Epithelial cell of esophagus (primary cell): ENCODE measurements around the gene CRYBG1.

Experiments
- DNase-seq: peaks from one replicate; pipeline ENCODE4 v3.0.0; 2010; ENCODE audit warnings: low read depth
- H3K4me3 ChIP-seq: 2 replicates; pipeline ENCODE4 v1.5.1; 2011; ENCODE audit warnings: mild to moderate bottlenecking, low read length, control low read depth
- TF ChIP-seq, protein P1 (sequence below): IDR thresholded peaks from 2 replicates; pipeline ENCODE4 v1.5.1; 2011; ENCODE audit warnings: low read depth, mild to moderate bottlenecking, low read length, control low read depth, inconsistent platforms; ENCODE audit not compliant: insufficient read depth; ENCODE audit errors: missing control alignments

The CRYBG1 gene

DNA sequence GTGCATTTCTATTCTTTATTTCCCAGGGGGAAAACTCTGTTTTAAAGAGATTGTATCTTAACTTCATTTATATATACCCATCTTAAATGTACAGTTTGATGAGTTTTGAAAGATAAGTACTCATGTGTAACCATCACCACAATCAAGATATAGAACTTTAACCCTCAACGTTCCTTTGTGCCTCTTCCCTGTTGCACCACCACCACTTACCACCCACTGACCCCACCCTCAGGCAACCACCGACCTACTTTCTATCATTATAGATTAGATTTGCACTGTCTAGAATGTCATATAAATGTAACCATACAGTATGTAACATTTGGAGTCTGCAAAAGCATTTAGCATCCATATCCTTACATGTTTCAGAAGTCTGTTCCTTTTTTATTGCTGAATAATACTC, 147.8 kb downstream of the CRYBG1 start:
- no peak overlapping the region for H3K4me3 ChIP-seq
- DNase-seq = no peak
- TF ChIP-seq, protein P1, sequence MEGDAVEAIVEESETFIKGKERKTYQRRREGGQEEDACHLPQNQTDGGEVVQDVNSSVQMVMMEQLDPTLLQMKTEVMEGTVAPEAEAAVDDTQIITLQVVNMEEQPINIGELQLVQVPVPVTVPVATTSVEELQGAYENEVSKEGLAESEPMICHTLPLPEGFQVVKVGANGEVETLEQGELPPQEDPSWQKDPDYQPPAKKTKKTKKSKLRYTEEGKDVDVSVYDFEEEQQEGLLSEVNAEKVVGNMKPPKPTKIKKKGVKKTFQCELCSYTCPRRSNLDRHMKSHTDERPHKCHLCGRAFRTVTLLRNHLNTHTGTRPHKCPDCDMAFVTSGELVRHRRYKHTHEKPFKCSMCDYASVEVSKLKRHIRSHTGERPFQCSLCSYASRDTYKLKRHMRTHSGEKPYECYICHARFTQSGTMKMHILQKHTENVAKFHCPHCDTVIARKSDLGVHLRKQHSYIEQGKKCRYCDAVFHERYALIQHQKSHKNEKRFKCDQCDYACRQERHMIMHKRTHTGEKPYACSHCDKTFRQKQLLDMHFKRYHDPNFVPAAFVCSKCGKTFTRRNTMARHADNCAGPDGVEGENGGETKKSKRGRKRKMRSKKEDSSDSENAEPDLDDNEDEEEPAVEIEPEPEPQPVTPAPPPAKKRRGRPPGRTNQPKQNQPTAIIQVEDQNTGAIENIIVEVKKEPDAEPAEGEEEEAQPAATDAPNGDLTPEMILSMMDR = no peak

DNA sequence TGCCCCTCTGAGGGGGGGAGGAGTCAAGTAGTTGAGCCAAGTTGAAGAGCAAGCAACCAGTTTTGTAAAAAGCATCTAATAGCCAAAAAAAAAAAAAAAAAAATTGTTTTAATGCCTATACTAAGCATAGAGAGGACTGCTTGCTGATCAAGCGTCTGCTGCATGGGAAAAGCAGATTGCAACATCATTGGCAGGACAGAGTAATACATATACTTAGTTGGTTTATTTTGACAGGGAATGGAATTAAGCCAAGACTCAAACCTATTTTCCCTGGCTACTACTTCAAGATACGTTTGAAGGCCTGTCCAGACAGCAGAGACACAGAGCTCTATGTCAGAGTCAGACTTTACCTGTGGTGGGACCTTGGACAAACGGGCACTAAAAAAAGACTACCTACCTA, 148.3 kb downstream of the CRYBG1 start:
- peak; percentile 81 for DNase-seq
- H3K4me3 ChIP-seq = no peak overlapping the region
- TF ChIP-seq, protein P1 = no peak

DNA sequence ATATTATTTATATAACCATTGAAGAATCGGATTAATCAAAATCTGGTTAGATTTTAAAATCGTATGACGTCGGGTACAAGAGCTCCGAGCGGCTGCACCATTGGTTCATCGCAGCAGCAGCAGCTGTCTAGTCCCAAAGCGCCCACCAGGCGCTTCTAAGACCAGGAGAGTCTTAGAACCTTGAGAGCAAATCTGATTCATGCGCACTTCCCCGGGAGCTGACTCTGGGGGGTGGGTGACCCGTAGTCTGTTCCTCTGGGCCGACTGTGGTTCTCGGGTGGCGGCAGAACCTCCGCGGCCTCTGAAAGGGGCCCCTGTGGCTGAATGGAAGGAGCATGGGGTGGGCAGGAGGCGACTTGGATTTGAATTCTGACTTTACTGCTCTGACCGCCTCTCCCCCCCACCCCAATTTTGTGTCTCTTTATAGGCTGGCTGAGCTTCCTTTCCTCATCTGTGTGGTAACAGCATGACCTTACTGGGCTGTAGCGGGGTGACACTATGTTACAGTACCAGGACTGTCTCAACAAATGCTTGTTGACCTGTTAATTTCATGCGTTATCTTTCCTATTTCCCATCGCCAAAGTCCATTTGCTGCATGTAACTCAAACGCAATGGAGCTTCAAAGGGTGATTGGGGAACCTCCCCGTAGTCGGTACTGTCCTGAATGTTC, 149.0 kb downstream of the CRYBG1 start:
- DNase-seq = no peak
- peak overlapping the region; percentile 66 for H3K4me3 ChIP-seq
- TF ChIP-seq, protein P1 = no peak

DNA sequence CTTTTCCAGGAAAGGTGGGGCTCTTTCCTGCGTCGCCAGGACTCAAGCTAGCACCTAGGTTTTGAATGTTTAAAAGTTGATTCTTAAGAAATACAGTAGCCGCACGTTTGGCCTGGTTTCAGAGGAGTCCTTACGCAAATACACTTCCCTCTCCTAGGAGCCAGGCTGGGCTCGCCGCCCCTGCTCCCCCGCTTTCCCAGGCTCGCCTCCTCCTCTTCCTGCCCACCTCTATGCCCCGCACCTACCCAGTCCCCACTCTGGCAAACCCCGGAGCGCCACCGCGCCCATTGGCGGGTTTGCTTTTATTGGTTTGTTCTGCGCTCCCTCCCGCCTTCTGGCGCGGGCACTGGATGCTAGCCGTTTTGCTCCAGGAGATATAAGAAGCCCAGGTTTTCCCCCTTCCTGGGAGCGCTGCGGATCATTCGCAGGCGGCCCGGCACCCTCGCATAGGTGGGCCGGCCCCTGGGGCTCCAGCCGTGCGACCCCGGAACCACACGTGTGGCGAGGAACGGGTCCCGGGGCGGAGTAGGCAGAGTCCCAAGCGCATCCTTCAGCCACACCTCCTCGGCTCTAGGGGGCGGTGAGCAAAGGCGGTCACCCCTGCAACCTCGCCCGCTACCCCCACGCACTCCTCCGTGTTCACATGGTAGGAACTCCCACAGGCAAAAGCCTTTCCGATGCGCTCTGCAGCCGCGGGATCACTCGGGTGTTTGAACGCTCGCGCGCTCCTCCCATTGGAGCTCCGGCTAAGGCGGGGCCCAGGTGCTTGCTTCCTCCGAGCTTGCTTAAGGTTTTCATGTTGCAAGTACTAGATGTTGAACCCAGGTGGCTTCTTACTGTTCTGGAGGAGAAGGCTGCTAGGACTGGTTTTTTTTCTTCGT, 149.8 kb downstream of the CRYBG1 start:
- H3K4me3 ChIP-seq = peak overlapping the region; percentile 66
- TF ChIP-seq, protein P1 = no peak
- peak; percentile 95 for DNase-seq

DNA sequence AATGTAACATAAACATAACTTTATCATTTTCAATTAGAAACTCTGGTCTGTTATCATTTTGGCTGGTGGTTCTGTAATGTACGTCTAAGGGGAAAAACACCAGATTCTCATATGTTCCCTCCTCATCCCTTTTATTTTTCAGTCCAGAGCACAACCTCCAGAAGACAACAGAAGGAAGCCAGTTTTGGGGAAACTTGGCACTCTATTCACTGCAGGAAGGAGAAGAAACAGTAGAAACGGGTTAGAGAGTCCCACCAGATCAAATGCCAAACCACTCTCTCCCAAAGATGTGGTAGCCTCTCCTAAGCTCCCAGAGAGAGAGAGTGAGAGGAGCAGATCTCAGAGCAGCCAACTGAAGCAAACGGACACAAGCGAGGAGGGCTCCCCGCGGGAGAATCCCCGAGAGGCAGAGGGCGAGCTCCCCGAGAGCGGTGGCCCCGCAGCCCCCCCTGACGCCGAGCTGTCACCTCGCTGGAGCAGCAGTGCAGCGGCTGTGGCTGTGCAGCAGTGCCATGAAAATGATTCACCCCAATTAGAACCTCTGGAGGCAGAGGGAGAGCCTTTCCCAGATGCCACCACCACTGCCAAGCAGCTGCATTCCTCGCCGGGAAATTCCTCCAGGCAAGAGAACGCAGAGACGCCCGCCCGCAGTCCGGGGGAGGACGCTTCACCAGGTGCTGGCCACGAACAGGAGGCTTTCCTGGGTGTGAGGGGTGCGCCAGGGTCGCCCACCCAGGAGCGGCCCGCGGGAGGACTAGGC, 151.0 kb downstream of the CRYBG1 start:
- peak; percentile 72 for DNase-seq

DNA sequence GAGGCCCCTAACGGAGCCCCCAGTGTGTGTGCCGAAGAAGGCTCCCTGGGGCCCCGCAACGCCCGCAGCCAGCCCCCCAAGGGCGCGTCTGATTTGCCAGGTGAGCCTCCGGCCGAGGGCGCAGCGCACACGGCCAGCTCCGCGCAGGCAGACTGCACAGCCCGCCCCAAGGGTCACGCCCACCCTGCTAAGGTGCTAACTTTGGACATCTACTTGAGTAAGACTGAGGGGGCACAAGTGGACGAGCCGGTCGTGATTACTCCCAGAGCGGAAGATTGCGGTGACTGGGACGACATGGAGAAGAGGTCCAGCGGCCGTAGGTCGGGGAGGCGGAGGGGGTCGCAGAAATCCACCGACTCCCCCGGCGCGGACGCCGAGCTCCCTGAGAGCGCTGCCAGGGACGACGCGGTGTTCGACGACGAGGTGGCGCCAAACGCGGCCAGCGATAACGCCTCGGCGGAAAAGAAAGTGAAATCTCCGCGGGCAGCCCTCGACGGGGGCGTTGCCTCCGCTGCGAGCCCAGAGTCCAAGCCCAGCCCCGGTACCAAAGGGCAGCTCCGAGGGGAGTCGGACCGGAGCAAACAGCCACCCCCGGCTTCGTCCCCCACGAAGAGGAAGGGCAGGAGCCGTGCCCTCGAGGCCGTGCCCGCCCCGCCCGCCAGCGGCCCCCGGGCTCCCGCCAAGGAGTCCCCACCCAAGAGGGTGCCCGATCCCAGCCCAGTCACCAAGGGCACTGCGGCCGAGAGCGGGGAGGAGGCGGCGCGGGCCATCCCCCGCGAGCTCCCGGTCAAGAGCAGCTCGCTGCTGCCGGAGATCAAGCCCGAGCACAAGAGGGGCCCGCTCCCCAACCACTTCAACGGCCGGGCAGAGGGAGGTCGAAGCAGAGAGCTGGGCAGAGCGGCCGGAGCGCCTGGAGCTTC, 151.8 kb downstream of the CRYBG1 start:
- DNase-seq = peak; percentile 62
- TF ChIP-seq, protein P1 = peak; percentile 5
- peak overlapping the region; percentile 66 for H3K4me3 ChIP-seq

More for the DNA sequence above, 151.0 kb downstream of the CRYBG1 start:
- TF ChIP-seq, protein P1 = no peak
- peak overlapping the region; percentile 66 for H3K4me3 ChIP-seq
